Thymus (tissue), 11 donors: Measurements from ENCODE around the gene TMED5. TPM values are rescaled to one million over a fixed set of nuclear protein-coding genes. Genes with fewer than 3 reads are reported as not detected.
"Not testable (repeated sequence)": the region's sequence is repeated elsewhere in the genome, so short reads cannot be mapped to it uniquely, and the experiment has no call there.

Source experiments
- DNase-seq, 9 donors: peaks; one replicate each; pipeline ENCODE4 v3.0.0-alpha.2; 2013; ENCODE audit warnings: low spot score in 9 of 9, low read depth in 6 of 9, missing footprints in 1 of 9
- H3K27ac ChIP-seq, 2 donors: one replicate each; pipeline ENCODE4 v1.5.1; 2013; ENCODE audit warnings: control low read depth in 1 of 2, low read depth in 1 of 2, low read length in 1 of 2, mild to moderate bottlenecking in 1 of 2, moderate library complexity in 1 of 2
- H3K27me3 ChIP-seq, 2 donors: one replicate each; pipeline ENCODE4 v1.5.1; 2013; ENCODE audit warnings: low read length in 1 of 2; ENCODE audit not compliant: control insufficient read depth in 2 of 2, insufficient read depth in 1 of 2
- H3K36me3 ChIP-seq, 2 donors: one replicate each; pipeline ENCODE4 v1.5.1; 2013; ENCODE audit warnings: low read length in 1 of 2, mild to moderate bottlenecking in 1 of 2, moderate library complexity in 1 of 2; ENCODE audit not compliant: control insufficient read depth in 2 of 2, insufficient read depth in 2 of 2
- H3K4me1 ChIP-seq, 2 donors: one replicate each; pipeline ENCODE4 v1.5.1; 2013; ENCODE audit warnings: low read length in 2 of 2; ENCODE audit not compliant: control insufficient read depth in 2 of 2, insufficient read depth in 2 of 2
- H3K4me3 ChIP-seq, 2 donors: one replicate each; pipeline ENCODE4 v1.5.1; 2013; ENCODE audit warnings: low read length in 2 of 2, control low read depth in 1 of 2, mild to moderate bottlenecking in 1 of 2
- H3K9me3 ChIP-seq, 2 donors: one replicate each; pipeline ENCODE4 v1.5.1; 2013; ENCODE audit warnings: low read length in 1 of 2, mild to moderate bottlenecking in 1 of 2; ENCODE audit not compliant: control insufficient read depth in 2 of 2, insufficient read depth in 1 of 2
- WGBS: extraction: QIAGEN DNeasy Blood & Tissue Kit; methylation state at CpG from one replicate; pipeline ENCODE4 v1.1.7; 2013; 5-methylcytosine and 5-hydroxymethylcytosine counted together
- polyA plus RNA-seq: library from polyadenylated mRNA; stranded (reverse); fragments of 200-250 nt; gene quantifications from one replicate; pipeline ENCODE4 v1.2.3, GENCODE V29; 2013
- total RNA-seq: library from RNA; stranded (reverse); fragments of 120-200 nt; gene quantifications from one replicate; pipeline ENCODE4 v1.2.4, GENCODE V29; 2013
- donor health status: healthy.

Gene TMED5
- total and polyA plus RNA-seq, 2 donors: 26.9 to 27.5 TPM

- Histone ChIP-seq H3K27ac (no peak overlapping the region), H3K4me3 (no peak overlapping the region), H3K36me3 (peaks cover 0 to 5% of the 10 kb centered on the region in 2 donors), H3K4me1 (no peaks in the 10 kb centered on the region), H3K9me3 (no peaks in the 10 kb centered on the region), H3K27me3 (no peaks in the 10 kb centered on the region)
- no peak for DNase-seq
- WGBS: over 99% methylated on average over 2 of the region's 2 CpGs
Measured at GRCh38 chr1:93164816-93165215, 15.4 kb downstream of the TMED5 start.

- H3K27me3 ChIP-seq, H3K27ac ChIP-seq, H3K4me1 ChIP-seq, H3K36me3 ChIP-seq, DNase-seq, H3K9me3 ChIP-seq, H3K4me3 ChIP-seq: not testable (repeated sequence)
- WGBS: over 99% methylated on average over 8 of the region's 8 CpGs
Measured at GRCh38 chr1:93163314-93163713, 16.9 kb downstream of the TMED5 start.

- DNase-seq: no peak
- Histone ChIP-seq H3K27me3 (no peaks in the 10 kb centered on the region), H3K36me3 (peaks cover 16 to 26% of the 10 kb centered on the region in 2 donors), H3K4me3 (no peak overlapping the region), H3K27ac (no peak overlapping the region), H3K9me3 (no peaks in the 10 kb centered on the region), H3K4me1 (no peaks in the 10 kb centered on the region)
- 75% methylated on average over 2 of the region's 2 CpGs for WGBS
Measured at GRCh38 chr1:93159337-93159736, 20.9 kb downstream of the TMED5 start.

- Histone ChIP-seq H3K27me3 (no peaks in the 10 kb centered on the region), H3K9me3 (no peaks in the 10 kb centered on the region), H3K4me1 (no peaks in the 10 kb centered on the region), H3K27ac (no peak overlapping the region), H3K4me3 (no peak overlapping the region), H3K36me3 (peaks cover 12 to 44% of the 10 kb centered on the region in 2 donors)
- 41% methylated on average over 3 of the region's 3 CpGs for WGBS
- no peak for DNase-seq
Measured at GRCh38 chr1:93155335-93155734, 24.9 kb downstream of the TMED5 start.

GRCh38 chr1:93154898-93155297 is 25.3 kb downstream of the TMED5 start:
- Histone ChIP-seq H3K27ac (no peak overlapping the region), H3K9me3 (no peaks in the 10 kb centered on the region), H3K4me1 (no peaks in the 10 kb centered on the region), H3K4me3 (no peak overlapping the region), H3K36me3 (peaks cover 12 to 49% of the 10 kb centered on the region in 2 donors), H3K27me3 (no peaks in the 10 kb centered on the region)
- DNase-seq: no peak

- H3K9me3 ChIP-seq: no peaks in the 10 kb centered on the region
- DNase-seq: no peak
- H3K4me1 ChIP-seq: no peaks in the 10 kb centered on the region
- H3K4me3 ChIP-seq: no peak overlapping the region
- no peak overlapping the region for H3K27ac ChIP-seq
- no peaks in the 10 kb centered on the region for H3K27me3 ChIP-seq
- over 99% methylated on average over 2 of the region's 2 CpGs for WGBS
- H3K36me3 ChIP-seq: peaks cover 20 to 62% of the 10 kb centered on the region in 2 donors
Measured at GRCh38 chr1:93152835-93153234, 27.4 kb downstream of the TMED5 start.

- Histone ChIP-seq H3K27ac (no peak overlapping the region), H3K36me3 (peaks cover 16 to 59% of the 10 kb centered on the region in 2 donors), H3K4me3 (no peak overlapping the region)
Measured at GRCh38 chr1:93151474-93151873, 28.7 kb downstream of the TMED5 start.

GRCh38 chr1:93150729-93151128 is 29.5 kb downstream of the TMED5 start:
- no peaks in the 10 kb centered on the region for H3K9me3 ChIP-seq
- 75% methylated on average over 1 of the region's 1 CpG for WGBS
- H3K4me3 ChIP-seq: no peak overlapping the region
- no peaks in the 10 kb centered on the region for H3K4me1 ChIP-seq
- DNase-seq: no peak
- no peaks in the 10 kb centered on the region for H3K27me3 ChIP-seq
- H3K36me3 ChIP-seq: peaks cover 16 to 55% of the 10 kb centered on the region in 2 donors
- H3K27ac ChIP-seq: no peak overlapping the region

More at GRCh38 chr1:93151474-93151873, 28.7 kb downstream of the TMED5 start:
- Histone ChIP-seq H3K4me1 (no peaks in the 10 kb centered on the region), H3K27me3 (no peaks in the 10 kb centered on the region), H3K9me3 (no peaks in the 10 kb centered on the region)
- no peak for DNase-seq

- Histone ChIP-seq H3K4me1 (no peaks in the 10 kb centered on the region), H3K27me3 (no peaks in the 10 kb centered on the region), H3K36me3 (peaks cover 8 to 41% of the 10 kb centered on the region in 2 donors), H3K9me3 (no peaks in the 10 kb centered on the region), H3K4me3 (no peak overlapping the region), H3K27ac (no peak overlapping the region)
- DNase-seq: no peak
- 93% methylated on average over 7 of the region's 7 CpGs for WGBS
Measured at GRCh38 chr1:93148001-93148400, 32.2 kb downstream of the TMED5 start.

GRCh38 chr1:93143769-93144168 is 36.4 kb downstream of the TMED5 start:
- Histone ChIP-seq H3K36me3 (peaks cover 4 to 34% of the 10 kb centered on the region in 2 donors), H3K4me3 (no peak overlapping the region), H3K27me3 (no peaks in the 10 kb centered on the region), H3K27ac (no peak overlapping the region), H3K9me3 (no peaks in the 10 kb centered on the region), H3K4me1 (no peaks in the 10 kb centered on the region)
- no peak for DNase-seq
- over 99% methylated on average over 4 of the region's 4 CpGs for WGBS
